ENCODE data around the gene PCARE. TPM values are rescaled to one million over a fixed set of nuclear protein-coding genes. Genes with fewer than 3 reads are reported as not detected.

PCARE gene
- total and polyA plus RNA-seq, 3 donors from 2014 or later, result 0.06 to 1.0 (median 0.76) TPM

DNA sequence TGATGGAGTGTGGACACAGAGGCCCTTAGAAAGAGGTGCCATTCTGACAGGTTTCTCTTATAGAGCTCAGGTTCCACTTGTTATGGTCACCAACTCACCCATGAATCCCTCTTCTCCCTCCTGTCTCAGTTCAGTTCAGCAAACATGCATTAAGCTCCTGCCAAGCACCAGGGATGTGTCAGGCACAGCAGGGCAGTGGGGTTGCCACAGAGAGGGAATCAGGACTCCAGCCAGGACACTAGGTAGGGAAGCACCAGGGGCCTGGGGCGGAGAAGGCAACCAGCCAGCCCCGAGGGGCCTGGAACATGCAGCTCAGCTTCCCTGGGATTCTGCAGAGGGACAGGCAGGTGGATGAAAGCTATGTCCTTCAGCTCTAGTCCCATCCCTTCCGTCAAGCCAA, 48.6 kb downstream of the PCARE start:
- intact Hi-C loops (cut with DNase I; ENCODE audit: low total_unique reads), result no loop called here
- Histone ChIP-seq H3K36me3 (ENCODE audit: low read depth, missing control alignments) (no peaks in the 10 kb centered on the region), H3K4me1 (no peaks in the 10 kb centered on the region), H3K27me3 (no peaks in the 10 kb centered on the region), H3K9me3 (no peaks in the 10 kb centered on the region), H3K4me3 (no peak overlapping the region), H3K27ac (no peak overlapping the region)
- DNase-seq, result no peak
- TF ChIP-seq, protein P1, sequence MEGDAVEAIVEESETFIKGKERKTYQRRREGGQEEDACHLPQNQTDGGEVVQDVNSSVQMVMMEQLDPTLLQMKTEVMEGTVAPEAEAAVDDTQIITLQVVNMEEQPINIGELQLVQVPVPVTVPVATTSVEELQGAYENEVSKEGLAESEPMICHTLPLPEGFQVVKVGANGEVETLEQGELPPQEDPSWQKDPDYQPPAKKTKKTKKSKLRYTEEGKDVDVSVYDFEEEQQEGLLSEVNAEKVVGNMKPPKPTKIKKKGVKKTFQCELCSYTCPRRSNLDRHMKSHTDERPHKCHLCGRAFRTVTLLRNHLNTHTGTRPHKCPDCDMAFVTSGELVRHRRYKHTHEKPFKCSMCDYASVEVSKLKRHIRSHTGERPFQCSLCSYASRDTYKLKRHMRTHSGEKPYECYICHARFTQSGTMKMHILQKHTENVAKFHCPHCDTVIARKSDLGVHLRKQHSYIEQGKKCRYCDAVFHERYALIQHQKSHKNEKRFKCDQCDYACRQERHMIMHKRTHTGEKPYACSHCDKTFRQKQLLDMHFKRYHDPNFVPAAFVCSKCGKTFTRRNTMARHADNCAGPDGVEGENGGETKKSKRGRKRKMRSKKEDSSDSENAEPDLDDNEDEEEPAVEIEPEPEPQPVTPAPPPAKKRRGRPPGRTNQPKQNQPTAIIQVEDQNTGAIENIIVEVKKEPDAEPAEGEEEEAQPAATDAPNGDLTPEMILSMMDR (IDR thresholded peaks at IDR 0.05), result no peak
- TF ChIP-seq POLR2A (IDR thresholded peaks at IDR 0.05), result no peak
- 91 to 95% methylated on average over 3 of the region's 3 CpGs for WGBS, 2 donors

DNA sequence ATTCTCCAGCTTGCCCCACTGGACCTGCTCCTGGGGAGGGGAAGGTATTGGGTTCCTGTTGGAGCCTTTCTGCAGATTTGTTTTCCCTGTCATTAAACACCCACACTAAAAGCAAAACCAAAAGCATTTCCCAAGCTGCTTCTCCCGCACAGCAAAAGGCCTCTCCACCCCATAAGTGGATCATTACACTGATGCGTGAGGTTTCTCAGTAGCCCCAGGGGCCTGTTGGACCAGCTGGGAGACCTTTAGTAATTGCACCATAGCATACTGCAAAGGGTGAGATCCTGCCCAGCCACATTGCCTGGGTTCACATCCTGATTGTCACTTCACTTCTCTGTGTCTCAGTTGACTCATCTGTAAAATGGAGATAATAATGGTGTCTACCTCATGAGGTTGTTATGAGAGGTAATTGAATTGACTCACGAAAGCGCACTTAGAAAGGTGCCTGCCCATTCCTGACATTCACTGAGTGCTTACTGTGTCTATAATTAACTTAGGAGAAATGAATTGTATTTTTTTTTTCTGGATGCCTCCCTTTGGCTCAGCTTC, 49.4 kb downstream of the PCARE start:
- WGBS, 2 donors, result 72 to 85% methylated on average over 4 of the region's 4 CpGs
- Histone ChIP-seq H3K4me1 (no peaks in the 10 kb centered on the region), H3K27me3 (no peaks in the 10 kb centered on the region), H3K4me3 (no peak overlapping the region), H3K27ac (no peak overlapping the region), H3K36me3 (ENCODE audit: low read depth, missing control alignments) (no peaks in the 10 kb centered on the region), H3K9me3 (no peaks in the 10 kb centered on the region)
- no peak for DNase-seq
- intact Hi-C loops (cut with DNase I; ENCODE audit: low total_unique reads), result no loop called here
- no peak for TF ChIP-seq POLR2A (IDR thresholded peaks at IDR 0.05)
- TF ChIP-seq, protein P1 (IDR thresholded peaks at IDR 0.05), result no peak

DNA sequence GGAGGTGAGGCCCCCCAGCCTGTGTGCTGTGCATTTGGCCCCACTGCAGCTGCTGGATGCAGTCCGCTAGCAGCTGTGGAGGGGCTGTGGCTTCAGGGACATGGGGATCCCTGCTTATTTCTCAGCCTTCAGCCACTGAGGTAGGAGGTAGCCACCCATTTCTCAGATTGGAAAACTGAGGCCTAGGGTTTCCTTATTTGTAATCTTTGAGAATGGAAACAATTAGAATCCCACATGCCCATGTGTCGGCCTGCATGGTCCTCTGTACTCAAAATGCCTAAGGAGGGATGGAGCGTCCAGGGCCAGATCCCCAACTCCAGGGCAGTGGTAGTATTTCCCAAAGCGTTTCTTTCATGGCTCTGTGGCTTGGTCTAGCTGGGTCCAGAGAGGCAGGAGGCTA, 51.1 kb downstream of the PCARE start:
- H3K4me1 ChIP-seq, result no peaks in the 10 kb centered on the region
- H3K4me3 ChIP-seq, result no peak overlapping the region
- no peaks in the 10 kb centered on the region for H3K27me3 ChIP-seq
- intact Hi-C loops (cut with DNase I; ENCODE audit: low total_unique reads), result no loop called here
- DNase-seq, result no peak
- WGBS, 2 donors, result 93 to 95% methylated on average over 4 of the region's 4 CpGs
- TF ChIP-seq POLR2A (IDR thresholded peaks at IDR 0.05), result no peak
- TF ChIP-seq, protein P1 (IDR thresholded peaks at IDR 0.05), result no peak
- no peaks in the 10 kb centered on the region for H3K9me3 ChIP-seq
- H3K27ac ChIP-seq, result no peak overlapping the region
- H3K36me3 ChIP-seq (ENCODE audit: low read depth, missing control alignments), result no peaks in the 10 kb centered on the region

DNA sequence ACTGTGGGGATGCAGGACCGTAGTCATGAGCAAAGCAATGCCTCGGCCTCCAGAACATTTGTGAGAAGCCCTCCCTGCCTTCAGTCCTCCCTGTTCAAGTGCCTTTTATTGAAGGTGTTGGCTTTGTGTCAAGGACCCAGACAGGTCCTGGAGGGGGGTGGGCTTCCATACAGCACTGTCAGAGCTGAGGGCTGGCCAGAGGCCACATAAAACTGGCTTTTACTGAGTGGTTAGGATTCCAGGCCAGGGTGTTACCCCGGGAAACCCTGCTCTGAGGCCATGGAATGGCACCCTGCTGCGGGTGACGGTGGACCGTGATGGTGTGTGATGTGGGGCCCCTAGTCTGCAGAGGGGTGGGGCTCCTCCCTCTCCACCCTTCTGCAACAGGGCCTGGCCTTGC, 51.6 kb downstream of the PCARE start:
- 84 to 85% methylated on average over 6 of the region's 6 CpGs for whole genome bisulfite sequencing, 2 donors
- H3K4me3 ChIP-seq, result no peak overlapping the region
- no peaks in the 10 kb centered on the region for H3K36me3 ChIP-seq (ENCODE audit: low read depth, missing control alignments)
- DNase-seq, result no peak
- H3K27me3 ChIP-seq, result no peaks in the 10 kb centered on the region
- intact Hi-C loops (cut with DNase I; ENCODE audit: low total_unique reads), result no loop called here
- H3K27ac ChIP-seq, result no peak overlapping the region
- no peaks in the 10 kb centered on the region for H3K9me3 ChIP-seq
- TF ChIP-seq, protein P1 (IDR thresholded peaks at IDR 0.05), result no peak
- TF ChIP-seq POLR2A (IDR thresholded peaks at IDR 0.05), result no peak
- no peaks in the 10 kb centered on the region for H3K4me1 ChIP-seq

DNA sequence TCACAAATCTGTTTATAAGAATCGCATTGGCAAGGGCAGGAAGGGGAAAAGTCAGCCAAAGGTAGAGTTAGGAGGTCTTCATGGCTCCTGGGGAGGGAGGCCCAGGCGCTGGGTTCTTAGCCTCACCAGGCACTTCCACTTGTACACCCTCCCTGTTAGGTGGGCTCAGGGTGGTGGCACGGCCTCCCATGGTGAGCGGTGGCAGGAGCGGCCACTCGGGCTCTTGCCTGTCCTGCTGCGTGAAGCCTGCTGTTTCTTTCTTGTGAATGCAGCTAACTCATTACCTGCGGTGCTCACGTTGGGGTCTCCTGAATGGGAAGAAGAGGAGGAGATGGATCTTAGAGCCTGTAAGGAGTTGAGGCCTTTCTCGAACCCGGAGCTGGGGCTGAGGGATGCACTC, 52.4 kb downstream of the PCARE start:
- Histone ChIP-seq H3K27ac (no peak overlapping the region), H3K4me1 (peaks cover 4% of the 10 kb centered on the region), H3K4me3 (no peak overlapping the region), H3K9me3 (no peaks in the 10 kb centered on the region), H3K36me3 (ENCODE audit: low read depth, missing control alignments) (no peaks in the 10 kb centered on the region), H3K27me3 (no peaks in the 10 kb centered on the region)
- no peak for DNase-seq
- intact Hi-C loops (cut with DNase I; ENCODE audit: low total_unique reads), result no loop called here
- 93 to 94% methylated on average over 11 of the region's 11 CpGs for WGBS, 2 donors
- TF ChIP-seq, protein P1 (IDR thresholded peaks at IDR 0.05), result no peak
- TF ChIP-seq POLR2A (IDR thresholded peaks at IDR 0.05), result no peak
